HepG2 (cell line): ENCODE measurements around the gene KREMEN1. TPM values are rescaled to one million over a fixed set of nuclear protein-coding genes. Genes with fewer than 3 reads are reported as not detected.

ENCODE experiments used
- ATAC-seq: fragments of 200-7000 bp; cut with Tn5 transposase; 3 replicates; pipeline ENCODE4 v1.9.1; 2020; ENCODE audit warnings: mild to moderate bottlenecking, moderate library complexity
- BruUV-seq: library from RNA; stranded (reverse); fragments of 400-500 nt; replicated peaks from 2 replicates; lab custom pipeline; 2021; lab: Mats Ljungman, UMichigan
- CTCF ChIA-PET: fragments of 300-600 bp; formaldehyde crosslinking; extraction: SDS; loops from one replicate; lab custom pipeline; 2021; ENCODE audit warnings: low total read pairs, inconsistent platforms, low intra/inter-chr PET ratio; lab: Yijun Ruan, JAX
- POLR2A ChIA-PET: fragments of 350-600 bp; sonication (Branson Sonifier 250); formaldehyde crosslinking; loops from one replicate; lab custom pipeline; 2020; ENCODE audit warnings: antibody characterized with exemption, inconsistent platforms; lab: Yijun Ruan, JAX
- DNase-seq: peaks from one replicate; pipeline ENCODE4 v3.0.0-alpha.2; 2015; ENCODE audit warnings: low spot score
- FAIRE-seq: peaks from 3 replicates; lab custom pipeline; 2011; peaks lifted over from hg19 to GRCh38; lab: Jason Lieb, UNC
- H2AFZ ChIP-seq: one replicate; pipeline ENCODE4 v1.6.1; 2011; ENCODE audit warnings: low read length, inconsistent platforms
- H3K27ac ChIP-seq: fragments of 300-600 bp; 3 replicates; pipeline ENCODE4 v1.8.0; 2011; ENCODE audit warnings: mixed run types, mild to moderate bottlenecking, mixed read lengths, low read length, inconsistent platforms; ENCODE audit not compliant: insufficient read depth; ENCODE audit errors: extremely low read length
- H3K27me3 ChIP-seq, 2 experiments: fragments of 200-600 bp in 1 of 2; 2 replicates in 1 of 2; 3 replicates in 1 of 2; pipeline versions ENCODE4 v1.6.0 to v1.8.0; 2011; ENCODE audit warnings: low read length in 2 of 2, mild to moderate bottlenecking in 2 of 2, moderate library complexity in 2 of 2, inconsistent platforms in 1 of 2; ENCODE audit not compliant: insufficient read depth in 2 of 2, control insufficient read depth in 1 of 2
- H3K36me3 ChIP-seq, 2 experiments: fragments of 200-600 bp in 1 of 2; replicated peaks in 1 of 2; 2 replicates in 1 of 2; 3 replicates in 1 of 2; pipeline versions ENCODE4 v1.5.1 to v1.8.0; 2011; ENCODE audit warnings: low read length in 2 of 2, inconsistent platforms in 1 of 2; ENCODE audit not compliant: insufficient read depth in 2 of 2, control insufficient read depth in 1 of 2
- H3K4me1 ChIP-seq: 2 replicates; pipeline ENCODE4 v1.5.1; 2012; ENCODE audit warnings: low read length, inconsistent platforms; ENCODE audit not compliant: insufficient read depth
- H3K4me2 ChIP-seq: 2 replicates; pipeline ENCODE4 v1.6.0; 2011; ENCODE audit warnings: low read depth, low read length, inconsistent platforms
- H3K4me3 ChIP-seq, 3 experiments: fragments of 200-600 bp in 1 of 3; sonication (generic), shearing (Covaris generic) in 1 of 3; replicated peaks in 1 of 3; 2 replicates each; pipeline ENCODE4 v1.5.1; 2011 to 2016; ENCODE audit warnings: low read length in 3 of 3, inconsistent platforms in 2 of 3, low read depth in 2 of 3, mild to moderate bottlenecking in 2 of 3, control low read depth in 1 of 3, mixed read lengths in 1 of 3; ENCODE audit not compliant: insufficient read depth in 1 of 3
- H3K79me2 ChIP-seq: one replicate; pipeline ENCODE4 v1.6.1; 2011; ENCODE audit warnings: low read length, inconsistent platforms; ENCODE audit not compliant: insufficient read depth
- H3K9ac ChIP-seq: 2 replicates; pipeline ENCODE4 v1.6.0; 2011; ENCODE audit warnings: mild to moderate bottlenecking, low read depth, low read length, inconsistent platforms; ENCODE audit not compliant: insufficient read depth
- H3K9me3 ChIP-seq: 2 replicates; pipeline ENCODE4 v1.5.1; 2012; ENCODE audit warnings: mild to moderate bottlenecking, low read length
- H4K20me1 ChIP-seq: 2 replicates; pipeline ENCODE4 v1.6.0; 2011; ENCODE audit warnings: inconsistent platforms, mild to moderate bottlenecking, low read length, moderate library complexity; ENCODE audit not compliant: insufficient read depth
- ARNT2 ChIP-seq: sonication (generic); formaldehyde crosslinking; IDR thresholded peaks from 2 replicates; pipeline ENCODE4 v1.8.0; 2022; ENCODE audit warnings: mild to moderate bottlenecking, low read depth, missing genetic modification reagents, moderate library complexity
- ATF7 ChIP-seq, 2 experiments: fragments of 450-650 bp in 1 of 2; sonication (generic) in 1 of 2; formaldehyde crosslinking in 1 of 2; IDR thresholded peaks; 2 replicates each; pipeline versions ENCODE4 v1.4.0 to v1.6.1; 2016 to 2020; ENCODE audit warnings: antibody characterized with exemption in 1 of 2, mild to moderate bottlenecking in 1 of 2, missing genetic modification reagents in 1 of 2
- PHF20 ChIP-seq: sonication (generic); formaldehyde crosslinking; IDR thresholded peaks from 2 replicates; pipeline ENCODE4 v1.5.0; 2020; ENCODE audit warnings: mild to moderate bottlenecking, missing genetic modification reagents
- PITX1 ChIP-seq: sonication (generic); formaldehyde crosslinking; IDR thresholded peaks from 2 replicates; pipeline ENCODE4 v1.5.1; 2020; ENCODE audit warnings: mild to moderate bottlenecking, missing genetic modification reagents
- TP53 ChIP-seq: sonication (generic); formaldehyde crosslinking; conservative IDR thresholded peaks from 2 replicates; pipeline ENCODE4 v1.4.0; 2020; ENCODE audit warnings: missing genetic modification reagents
- ZFP90 ChIP-seq: sonication (generic); formaldehyde crosslinking; IDR thresholded peaks from 2 replicates; pipeline ENCODE4 v1.8.0; 2022; ENCODE audit warnings: missing genetic modification reagents, mild to moderate bottlenecking, inconsistent platforms, borderline replicate concordance
- ZNF160 ChIP-seq: sonication (generic); formaldehyde crosslinking; IDR thresholded peaks from 2 replicates; pipeline ENCODE4 v1.8.0; 2022; ENCODE audit warnings: mild to moderate bottlenecking, inconsistent platforms, missing genetic modification reagents
- ZNF34 ChIP-seq: sonication (generic); formaldehyde crosslinking; IDR thresholded peaks from 2 replicates; pipeline ENCODE4 v1.4.0; 2020; ENCODE audit warnings: mild to moderate bottlenecking, missing genetic modification reagents, borderline replicate concordance
- ZNF850 ChIP-seq: sonication (generic); formaldehyde crosslinking; conservative IDR thresholded peaks from 2 replicates; pipeline ENCODE4 v1.9.0; 2021; ENCODE audit warnings: mild to moderate bottlenecking, missing genetic modification reagents
- WGBS: methylation state at CpG from one replicate; pipeline ENCODE4 v1.1.6; 2017; ENCODE audit warnings: low lambda C conversion rate; 5-methylcytosine and 5-hydroxymethylcytosine counted together
- in situ Hi-C: cut with HindIII; loops from 2 replicates; pipeline ENCODE4 v1.10.0; 2017; ENCODE audit warnings: low pct_unique_long_range_greater_than_20kb; ENCODE audit not compliant: extremely low pct_ligation_motif_present
- intact Hi-C: fragments of 100-400 bp; cut with micrococcal nuclease; formaldehyde crosslinking; loops from one replicate; pipeline ENCODE4 v1.10.0; 2022; ENCODE audit not compliant: unreplicated experiment
- polyA plus RNA-seq, 8 experiments: library from polyadenylated mRNA; depleted of rRNA in 3 of 8; stranded (reverse) in 7 of 8; unstranded in 1 of 8; fragments of >200 nt; fragmentation: Illumina TruSeq in 4 of 8; extraction: Trizol in 4 of 8; gene quantifications; 2 replicates each; pipeline versions ENCODE4 v1.2.1 to v1.2.3, GENCODE V29; 2011 to 2016; ENCODE audit warnings: low read depth in 4 of 8, missing spikeins in 1 of 8, mixed read lengths in 1 of 8; ENCODE audit not compliant: insufficient read depth in 1 of 8
- total RNA-seq, 5 experiments: library from RNA; depleted of rRNA; stranded (reverse); fragments of >200 nt; fragmentation: Illumina TruSeq; extraction: Trizol; gene quantifications; 2 replicates each; pipeline ENCODE4 v1.2.3, GENCODE V29; 2016; ENCODE audit warnings: low read depth in 1 of 5
- TF ChIP-seq, protein P1 (sequence below): sonication (generic); IDR thresholded peaks from 2 replicates; pipeline ENCODE4 v1.6.1; 2016; ENCODE audit warnings: low read depth, borderline replicate concordance
- TF ChIP-seq, protein P2 (sequence below): sonication (generic); formaldehyde crosslinking; IDR thresholded peaks from 2 replicates; pipeline ENCODE4 v1.4.0; 2020; ENCODE audit warnings: missing genetic modification reagents, borderline replicate concordance
- TF ChIP-seq, protein P3 (sequence below): IDR thresholded peaks from 2 replicates; pipeline ENCODE4 v1.6.1; 2018; ENCODE audit warnings: missing genetic modification reagents, mild to moderate bottlenecking, missing compliant biosample characterization

KREMEN1 gene
- total and polyA plus RNA-seq, 2 of the 13 experiments (the other 11 are each of a cell fraction or from before 2014, with no cell fraction given), result 9.8 to 13.8 TPM

DNA sequence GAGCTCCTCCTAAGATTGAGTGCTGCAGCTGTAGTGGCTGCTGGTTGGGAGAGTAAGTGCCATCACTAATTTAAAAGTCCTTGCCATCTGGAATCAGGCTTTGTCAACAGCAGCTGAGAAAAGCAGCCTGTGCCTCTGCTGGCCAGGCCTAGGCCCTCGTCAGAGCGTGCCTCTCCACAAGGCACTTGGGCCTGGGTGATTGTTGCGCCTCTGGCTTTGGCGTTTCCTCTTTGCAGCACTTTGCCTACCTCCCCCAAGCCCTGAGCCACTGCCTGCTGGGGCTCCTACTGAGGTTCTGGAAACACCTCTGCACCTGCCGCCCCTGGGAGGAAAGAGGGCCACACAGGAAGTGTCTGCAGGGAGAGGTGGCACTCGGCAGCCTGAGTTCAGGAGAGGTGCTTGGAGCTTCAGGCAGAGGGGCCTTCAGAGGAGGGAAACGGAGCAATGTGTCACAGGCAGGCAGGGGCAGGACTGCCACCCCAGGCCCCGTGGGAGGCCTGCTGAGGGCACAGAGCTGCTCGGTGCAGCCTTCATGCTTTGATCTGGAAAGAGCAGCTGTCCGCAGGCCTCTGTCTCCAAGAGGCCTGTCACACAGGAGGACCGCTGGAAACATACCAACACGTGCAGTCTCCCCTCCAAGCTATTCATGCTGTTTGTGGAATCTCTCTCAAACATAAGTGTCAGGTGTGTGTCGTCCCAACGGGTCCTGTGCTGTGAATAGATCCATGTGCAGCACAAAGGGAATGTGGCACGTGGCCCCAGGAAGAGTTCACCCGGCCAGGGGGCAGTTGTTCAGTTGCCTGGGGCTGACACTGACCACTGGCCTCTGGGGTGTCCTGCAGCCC, 71.3 kb downstream of the KREMEN1 start:
- Histone ChIP-seq H3K4me1 (peaks cover 36% of the 10 kb centered on the region), H3K79me2 (no peaks in the 10 kb centered on the region), H3K4me2 (no peak overlapping the region), H2AFZ (no peak overlapping the region), H3K27ac (no peak overlapping the region), H3K9me3 (no peaks in the 10 kb centered on the region), H3K9ac (no peak overlapping the region), H3K36me3 (peaks cover 0 to 10% of the 10 kb centered on the region in 2 experiments; a peak in 2 of 5 replicates), H4K20me1 (no peaks in the 10 kb centered on the region), H3K27me3 (no peaks in the 10 kb centered on the region), H3K4me3 (no peak overlapping the region)
- FAIRE-seq, result no peak
- POLR2A ChIA-PET, result no interaction called here
- in situ Hi-C loops, result no loop called here
- BruUV-seq, result no TSS peak
- 95% methylated on average over 4 of the region's 16 CpGs for WGBS
- intact Hi-C loops, result no loop called here
- no peak for DNase-seq
- TF ChIP-seq, protein P1, sequence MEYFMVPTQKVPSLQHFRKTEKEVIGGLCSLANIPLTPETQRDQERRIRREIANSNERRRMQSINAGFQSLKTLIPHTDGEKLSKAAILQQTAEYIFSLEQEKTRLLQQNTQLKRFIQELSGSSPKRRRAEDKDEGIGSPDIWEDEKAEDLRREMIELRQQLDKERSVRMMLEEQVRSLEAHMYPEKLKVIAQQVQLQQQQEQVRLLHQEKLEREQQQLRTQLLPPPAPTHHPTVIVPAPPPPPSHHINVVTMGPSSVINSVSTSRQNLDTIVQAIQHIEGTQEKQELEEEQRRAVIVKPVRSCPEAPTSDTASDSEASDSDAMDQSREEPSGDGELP, result no peak
- no peak for TF ChIP-seq PHF20 (CRISPR knock-in tag)
- TF ChIP-seq ZNF160 (CRISPR knock-in tag), result no peak
- no peak for TF ChIP-seq ZNF34 (CRISPR knock-in tag)
- TF ChIP-seq PITX1 (CRISPR knock-in tag), result no peak
- TF ChIP-seq ATF7 (IDR thresholded peaks at IDR 0.05), result no peak
- no peak for TF ChIP-seq ATF7 (CRISPR knock-in tag; IDR thresholded peaks at IDR 0.05)
- TF ChIP-seq ZNF850 (CRISPR knock-in tag), result no peak
- TF ChIP-seq, protein P2, sequence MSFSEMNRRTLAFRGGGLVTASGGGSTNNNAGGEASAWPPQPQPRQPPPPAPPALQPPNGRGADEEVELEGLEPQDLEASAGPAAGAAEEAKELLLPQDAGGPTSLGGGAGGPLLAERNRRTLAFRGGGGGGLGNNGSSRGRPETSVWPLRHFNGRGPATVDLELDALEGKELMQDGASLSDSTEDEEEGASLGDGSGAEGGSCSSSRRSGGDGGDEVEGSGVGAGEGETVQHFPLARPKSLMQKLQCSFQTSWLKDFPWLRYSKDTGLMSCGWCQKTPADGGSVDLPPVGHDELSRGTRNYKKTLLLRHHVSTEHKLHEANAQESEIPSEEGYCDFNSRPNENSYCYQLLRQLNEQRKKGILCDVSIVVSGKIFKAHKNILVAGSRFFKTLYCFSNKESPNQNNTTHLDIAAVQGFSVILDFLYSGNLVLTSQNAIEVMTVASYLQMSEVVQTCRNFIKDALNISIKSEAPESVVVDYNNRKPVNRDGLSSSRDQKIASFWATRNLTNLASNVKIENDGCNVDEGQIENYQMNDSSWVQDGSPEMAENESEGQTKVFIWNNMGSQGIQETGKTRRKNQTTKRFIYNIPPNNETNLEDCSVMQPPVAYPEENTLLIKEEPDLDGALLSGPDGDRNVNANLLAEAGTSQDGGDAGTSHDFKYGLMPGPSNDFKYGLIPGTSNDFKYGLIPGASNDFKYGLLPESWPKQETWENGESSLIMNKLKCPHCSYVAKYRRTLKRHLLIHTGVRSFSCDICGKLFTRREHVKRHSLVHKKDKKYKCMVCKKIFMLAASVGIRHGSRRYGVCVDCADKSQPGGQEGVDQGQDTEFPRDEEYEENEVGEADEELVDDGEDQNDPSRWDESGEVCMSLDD (CRISPR knock-in tag), result no peak
- no peak for TF ChIP-seq ZFP90 (CRISPR knock-in tag)
- no peak for TF ChIP-seq TP53 (CRISPR knock-in tag)
- TF ChIP-seq, protein P3, sequence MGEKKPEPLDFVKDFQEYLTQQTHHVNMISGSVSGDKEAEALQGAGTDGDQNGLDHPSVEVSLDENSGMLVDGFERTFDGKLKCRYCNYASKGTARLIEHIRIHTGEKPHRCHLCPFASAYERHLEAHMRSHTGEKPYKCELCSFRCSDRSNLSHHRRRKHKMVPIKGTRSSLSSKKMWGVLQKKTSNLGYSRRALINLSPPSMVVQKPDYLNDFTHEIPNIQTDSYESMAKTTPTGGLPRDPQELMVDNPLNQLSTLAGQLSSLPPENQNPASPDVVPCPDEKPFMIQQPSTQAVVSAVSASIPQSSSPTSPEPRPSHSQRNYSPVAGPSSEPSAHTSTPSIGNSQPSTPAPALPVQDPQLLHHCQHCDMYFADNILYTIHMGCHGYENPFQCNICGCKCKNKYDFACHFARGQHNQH (CRISPR knock-in tag), result no peak
- TF ChIP-seq ARNT2 (CRISPR knock-in tag), result no peak
- no peak for ATAC-seq
- CTCF ChIA-PET, result no interaction called here
